Gastroesophageal sphincter (tissue), 3 donors: ENCODE measurements around the gene TNFRSF1A.

Experiments used
- CTCF ChIP-seq, 4 experiments: fragments of 200-600 bp in 2 of 4; fragments of 450-650 bp in 2 of 4; sonication (generic) in 1 of 4; IDR thresholded peaks; one replicate each; pipeline ENCODE4 v1.5.1; 2017 to 2019; ENCODE audit warnings: antibody characterized with exemption in 4 of 4, mild to moderate bottlenecking in 2 of 4, moderate library complexity in 2 of 4
- EP300 ChIP-seq: sonication (generic); formaldehyde crosslinking; IDR thresholded peaks from one replicate; pipeline ENCODE4 v1.6.1; 2017; ENCODE audit warnings: antibody characterized with exemption, mild to moderate bottlenecking
- POLR2A ChIP-seq, 2 donors: fragments of 450-650 bp; IDR thresholded peaks; one replicate each; pipeline ENCODE4 v1.6.1; 2017; ENCODE audit warnings: antibody characterized with exemption in 2 of 2, mild to moderate bottlenecking in 2 of 2, moderate library complexity in 1 of 2
- POLR2AphosphoS5 ChIP-seq: sonication (generic); formaldehyde crosslinking; IDR thresholded peaks from one replicate; pipeline ENCODE4 v1.6.1; 2017; ENCODE audit warnings: antibody characterized with exemption

GRCh38 chr12:6307529-6307928 is 34.3 kb downstream of the TNFRSF1A start:
- TF ChIP-seq EP300 = no peak
- no peak for TF ChIP-seq POLR2AphosphoS5
- no peak for TF ChIP-seq CTCF (IDR thresholded peaks at IDR 0.05)
- no peak for TF ChIP-seq POLR2A (IDR thresholded peaks at IDR 0.05)
